GM23248 (cell line): ENCODE results near the gene EML6. TPM values are rescaled to one million over a fixed set of nuclear protein-coding genes. Genes with fewer than 3 reads are reported as not detected.

Experiments
- DNase-seq: peaks from one replicate; pipeline ENCODE4 v3.0.0-alpha.2; 2015
- H2AFZ ChIP-seq: fragments of 200-600 bp; sonication (generic); 2 replicates; pipeline ENCODE4 v1.6.1; 2016; ENCODE audit warnings: antibody characterized with exemption
- H3F3A ChIP-seq: fragments of 200-600 bp; sonication (generic); 2 replicates; pipeline ENCODE4 v1.6.1; 2016; ENCODE audit warnings: mild to moderate bottlenecking, antibody characterized with exemption, mixed run types; ENCODE audit not compliant: insufficient read depth
- H3K27ac ChIP-seq: fragments of 200-600 bp; sonication (generic); 2 replicates; pipeline ENCODE4 v1.5.1; 2016; ENCODE audit warnings: mild to moderate bottlenecking
- H3K27me3 ChIP-seq: fragments of 200-600 bp; sonication (generic); replicated peaks from 2 replicates; pipeline ENCODE4 v1.6.1; 2016; ENCODE audit warnings: mild to moderate bottlenecking; ENCODE audit not compliant: insufficient read depth
- H3K36me3 ChIP-seq: fragments of 200-600 bp; sonication (generic); 2 replicates; pipeline ENCODE4 v1.6.1; 2016; ENCODE audit warnings: low read depth, mild to moderate bottlenecking
- H3K4me1 ChIP-seq: fragments of 200-600 bp; sonication (generic); 2 replicates; pipeline ENCODE4 v1.6.1; 2016; ENCODE audit warnings: mild to moderate bottlenecking; ENCODE audit not compliant: insufficient read depth
- H3K4me2 ChIP-seq: fragments of 200-600 bp; sonication (generic); one replicate; pipeline ENCODE4 v1.6.1; 2016; ENCODE audit warnings: mild to moderate bottlenecking; ENCODE audit not compliant: unreplicated experiment
- H3K4me3 ChIP-seq: fragments of 200-600 bp; sonication (generic); 2 replicates; pipeline ENCODE4 v1.5.1; 2016; ENCODE audit warnings: mild to moderate bottlenecking
- H3K79me2 ChIP-seq: fragments of 200-600 bp; sonication (generic); 2 replicates; pipeline ENCODE4 v1.6.1; 2016; ENCODE audit warnings: mild to moderate bottlenecking; ENCODE audit not compliant: insufficient read depth
- H3K9ac ChIP-seq: fragments of 200-600 bp; sonication (generic); 2 replicates; pipeline ENCODE4 v1.6.1; 2016; ENCODE audit warnings: mild to moderate bottlenecking
- H3K9me2 ChIP-seq: fragments of 200-600 bp; sonication (generic); 2 replicates; pipeline ENCODE4 v1.6.1; 2016; ENCODE audit warnings: mixed run types, mild to moderate bottlenecking, moderate library complexity; ENCODE audit not compliant: insufficient read depth
- H3K9me3 ChIP-seq: fragments of 200-600 bp; sonication (generic); one replicate; pipeline ENCODE4 v1.6.1; 2017; ENCODE audit warnings: low read depth
- H4K20me1 ChIP-seq: fragments of 200-600 bp; sonication (generic); 2 replicates; pipeline ENCODE4 v1.6.0; 2016; ENCODE audit not compliant: insufficient read depth
- EZH2 ChIP-seq: fragments of 200-600 bp; sonication (generic); IDR thresholded peaks from 2 replicates; pipeline ENCODE4 v1.6.1; 2018; ENCODE audit warnings: antibody characterized with exemption, mild to moderate bottlenecking; ENCODE audit not compliant: insufficient read depth, poor library complexity, severe bottlenecking
- EZH2phosphoT487 ChIP-seq: fragments of 200-600 bp; sonication (generic); IDR thresholded peaks from 2 replicates; pipeline ENCODE4 v1.6.1; 2018; ENCODE audit warnings: antibody characterized with exemption, moderate library complexity, mild to moderate bottlenecking, low read depth; ENCODE audit not compliant: insufficient read depth
- WGBS, 2 experiments: methylation state at CpG; one replicate each; pipeline ENCODE4 v1.1.6; 2015 to 2017; ENCODE audit warnings: low lambda C conversion rate in 2 of 2, low coverage in 1 of 2; ENCODE audit errors: missing lambda C conversion rate in 2 of 2; 5-methylcytosine and 5-hydroxymethylcytosine counted together
- in situ Hi-C: fragments of 300-500 bp; cut with MboI; formaldehyde crosslinking; loops from 2 replicates; pipeline ENCODE4 v1.15.0; 2020
- polyA plus RNA-seq: library from polyadenylated mRNA; unstranded; fragments of >200 nt; fragmentation: Nextera tagmentation; extraction: Ambion mirVana; gene quantifications from 2 replicates; pipeline ENCODE4 v1.2.1, GENCODE V29; 2016
- total RNA-seq: library from RNA; depleted of rRNA; stranded (reverse); fragments of >200 nt; shearing (Covaris generic); gene quantifications from 2 replicates; pipeline ENCODE4 v1.2.3, GENCODE V29; 2014

Gene EML6
- total and polyA plus RNA-seq, 2 experiments from 2014 or later = 0.54 to 0.76 TPM

- H3K4me1 ChIP-seq = peaks cover 35% of the 10 kb centered on the region
- in situ Hi-C loops = no loop called here
- peaks cover 4% of the 10 kb centered on the region for H3K9me3 ChIP-seq
- no peak for TF ChIP-seq EZH2phosphoT487
- TF ChIP-seq EZH2 = no peak
- 19% methylated on average over 3 of the region's 3 CpGs for WGBS, 2 experiments
- H3K9me2 ChIP-seq = no peaks in the 10 kb centered on the region
- H3K79me2 ChIP-seq = no peaks in the 10 kb centered on the region
- peaks cover 32% of the 10 kb centered on the region for H3F3A ChIP-seq
- DNase-seq = peak; percentile 91
- peak overlapping the region; percentile 87 for H3K27ac ChIP-seq
- H2AFZ ChIP-seq = peak overlapping the region; percentile 62
- no peaks in the 10 kb centered on the region for H4K20me1 ChIP-seq
- no peaks in the 10 kb centered on the region for H3K36me3 ChIP-seq
- peak overlapping the region; percentile 60 for H3K9ac ChIP-seq
- H3K27me3 ChIP-seq = no peaks in the 10 kb centered on the region
- peak overlapping the region; percentile 62 for H3K4me3 ChIP-seq
- H3K4me2 ChIP-seq = peak overlapping the region; percentile 97
Observed at GRCh38 chr2:54772110-54772509, 48.6 kb downstream of the EML6 start.

GRCh38 chr2:54772531-54772930 lies 49.1 kb downstream of the EML6 start:
- peak overlapping the region; percentile 97 for H3K4me2 ChIP-seq
- no peaks in the 10 kb centered on the region for H3K9me2 ChIP-seq
- peak overlapping the region; percentile 62; the same call in 1 of the 2 replicates for H3K4me3 ChIP-seq
- peak overlapping the region; percentile 62 for H2AFZ ChIP-seq
- H3K27ac ChIP-seq = peak overlapping the region; percentile 87
- no peak for TF ChIP-seq EZH2phosphoT487
- no peaks in the 10 kb centered on the region for H4K20me1 ChIP-seq
- no peaks in the 10 kb centered on the region for H3K79me2 ChIP-seq
- 24 to 36% methylated on average over 4 of the region's 4 CpGs for WGBS, 2 experiments
- DNase-seq = peak; percentile 29
- peak overlapping the region; percentile 60 for H3K9ac ChIP-seq
- peaks cover 4% of the 10 kb centered on the region for H3K9me3 ChIP-seq
- peaks cover 35% of the 10 kb centered on the region for H3K4me1 ChIP-seq
- no peaks in the 10 kb centered on the region for H3K36me3 ChIP-seq
- peaks cover 32% of the 10 kb centered on the region for H3F3A ChIP-seq
- no peaks in the 10 kb centered on the region for H3K27me3 ChIP-seq
- in situ Hi-C loops = no loop called here

- in situ Hi-C loops = no loop called here
- H3K9ac ChIP-seq = peak overlapping the region; percentile 60; the same call in 1 of the 2 replicates
Observed at GRCh38 chr2:54773233-54773632, 49.8 kb downstream of the EML6 start.

GRCh38 chr2:54773838-54774237 lies 50.4 kb downstream of the EML6 start:
- H3K4me2 ChIP-seq = no peak overlapping the region
- H3K9me2 ChIP-seq = no peaks in the 10 kb centered on the region
- WGBS, 2 experiments = 97% methylated on average over 2 of the region's 2 CpGs
- no peaks in the 10 kb centered on the region for H3K79me2 ChIP-seq
- no peaks in the 10 kb centered on the region for H4K20me1 ChIP-seq
- in situ Hi-C loops = no loop called here
- 0 out of 2 replicates have a peak overlapping the region, but pooled peaks have one; percentile 62 for H2AFZ ChIP-seq
- H3K27ac ChIP-seq = no peak overlapping the region
- peak; percentile 25 for DNase-seq
- H3K9ac ChIP-seq = no peak overlapping the region
- H3K27me3 ChIP-seq = no peaks in the 10 kb centered on the region
- peaks cover 28% of the 10 kb centered on the region for H3F3A ChIP-seq
- no peak for TF ChIP-seq EZH2phosphoT487
- no peak for TF ChIP-seq EZH2
- no peaks in the 10 kb centered on the region for H3K36me3 ChIP-seq
- peaks cover 30% of the 10 kb centered on the region for H3K4me1 ChIP-seq
- peaks cover 4% of the 10 kb centered on the region for H3K9me3 ChIP-seq
- no peak overlapping the region for H3K4me3 ChIP-seq

More at GRCh38 chr2:54773233-54773632, 49.8 kb downstream of the EML6 start:
- Histone ChIP-seq H3K79me2 (no peaks in the 10 kb centered on the region), H3K9me2 (no peaks in the 10 kb centered on the region), H3K9me3 (peaks cover 4% of the 10 kb centered on the region), H3F3A (peaks cover 29% of the 10 kb centered on the region), H3K27ac (peak overlapping the region; percentile 87), H3K4me3 (no peak overlapping the region), H3K4me2 (no peak overlapping the region), H2AFZ (peak overlapping the region; percentile 62), H3K36me3 (no peaks in the 10 kb centered on the region), H3K27me3 (no peaks in the 10 kb centered on the region), H4K20me1 (no peaks in the 10 kb centered on the region), H3K4me1 (peaks cover 32% of the 10 kb centered on the region)
- DNase-seq = no peak
- TF ChIP-seq EZH2 (no peak), EZH2phosphoT487 (no peak)
- WGBS, 2 experiments = 93 to 100% methylated on average over 3 of the region's 3 CpGs

GRCh38 chr2:54775710-54776109 lies 52.2 kb downstream of the EML6 start:
- H3K9me2 ChIP-seq = no peaks in the 10 kb centered on the region
- H3K27me3 ChIP-seq = no peaks in the 10 kb centered on the region
- in situ Hi-C loops = no loop called here
- TF ChIP-seq EZH2 (no peak), EZH2phosphoT487 (no peak)
- no peaks in the 10 kb centered on the region for H3K79me2 ChIP-seq
- DNase-seq = peak; percentile 37
- peaks cover 27% of the 10 kb centered on the region for H3F3A ChIP-seq
- no peak overlapping the region for H2AFZ ChIP-seq
- H3K4me1 ChIP-seq = peaks cover 25% of the 10 kb centered on the region
- no peaks in the 10 kb centered on the region for H3K36me3 ChIP-seq
- peaks cover 4% of the 10 kb centered on the region for H3K9me3 ChIP-seq
- H3K9ac ChIP-seq = no peak overlapping the region
- H3K27ac ChIP-seq = no peak overlapping the region
- H3K4me2 ChIP-seq = no peak overlapping the region
- no peak overlapping the region for H3K4me3 ChIP-seq
- H4K20me1 ChIP-seq = no peaks in the 10 kb centered on the region
